ENCODE measurements around the gene C2orf42.

GRCh38 chr2:70145144-70145490 is 45.7 kb downstream of the C2orf42 start:
- TF ChIP-seq EZH2phosphoT487 (IDR thresholded peaks at IDR 0.05; ENCODE audit: low read depth, severe bottlenecking, unreplicated experiment), result no peak
- TF ChIP-seq, protein P1, sequence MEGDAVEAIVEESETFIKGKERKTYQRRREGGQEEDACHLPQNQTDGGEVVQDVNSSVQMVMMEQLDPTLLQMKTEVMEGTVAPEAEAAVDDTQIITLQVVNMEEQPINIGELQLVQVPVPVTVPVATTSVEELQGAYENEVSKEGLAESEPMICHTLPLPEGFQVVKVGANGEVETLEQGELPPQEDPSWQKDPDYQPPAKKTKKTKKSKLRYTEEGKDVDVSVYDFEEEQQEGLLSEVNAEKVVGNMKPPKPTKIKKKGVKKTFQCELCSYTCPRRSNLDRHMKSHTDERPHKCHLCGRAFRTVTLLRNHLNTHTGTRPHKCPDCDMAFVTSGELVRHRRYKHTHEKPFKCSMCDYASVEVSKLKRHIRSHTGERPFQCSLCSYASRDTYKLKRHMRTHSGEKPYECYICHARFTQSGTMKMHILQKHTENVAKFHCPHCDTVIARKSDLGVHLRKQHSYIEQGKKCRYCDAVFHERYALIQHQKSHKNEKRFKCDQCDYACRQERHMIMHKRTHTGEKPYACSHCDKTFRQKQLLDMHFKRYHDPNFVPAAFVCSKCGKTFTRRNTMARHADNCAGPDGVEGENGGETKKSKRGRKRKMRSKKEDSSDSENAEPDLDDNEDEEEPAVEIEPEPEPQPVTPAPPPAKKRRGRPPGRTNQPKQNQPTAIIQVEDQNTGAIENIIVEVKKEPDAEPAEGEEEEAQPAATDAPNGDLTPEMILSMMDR (IDR thresholded peaks at IDR 0.05; ENCODE audit: poor library complexity), result no peak

Measured in hepatocyte (in vitro differentiated cells).